Astrocyte (in vitro differentiated cells and primary cell): ENCODE measurements around the gene DHPS.

Experiments used
- EZH2 ChIP-seq: IDR thresholded peaks from 2 replicates; pipeline ENCODE4 v1.6.1; 2012; ENCODE audit warnings: mild to moderate bottlenecking, low read length, inconsistent platforms; ENCODE audit not compliant: insufficient read depth
- TF ChIP-seq, protein P1 (sequence below): IDR thresholded peaks from 2 replicates; pipeline ENCODE4 v1.5.1; 2011; ENCODE audit warnings: low read depth, mild to moderate bottlenecking, inconsistent platforms, low read length, moderate library complexity; ENCODE audit not compliant: insufficient read depth

- TF ChIP-seq, protein P1, sequence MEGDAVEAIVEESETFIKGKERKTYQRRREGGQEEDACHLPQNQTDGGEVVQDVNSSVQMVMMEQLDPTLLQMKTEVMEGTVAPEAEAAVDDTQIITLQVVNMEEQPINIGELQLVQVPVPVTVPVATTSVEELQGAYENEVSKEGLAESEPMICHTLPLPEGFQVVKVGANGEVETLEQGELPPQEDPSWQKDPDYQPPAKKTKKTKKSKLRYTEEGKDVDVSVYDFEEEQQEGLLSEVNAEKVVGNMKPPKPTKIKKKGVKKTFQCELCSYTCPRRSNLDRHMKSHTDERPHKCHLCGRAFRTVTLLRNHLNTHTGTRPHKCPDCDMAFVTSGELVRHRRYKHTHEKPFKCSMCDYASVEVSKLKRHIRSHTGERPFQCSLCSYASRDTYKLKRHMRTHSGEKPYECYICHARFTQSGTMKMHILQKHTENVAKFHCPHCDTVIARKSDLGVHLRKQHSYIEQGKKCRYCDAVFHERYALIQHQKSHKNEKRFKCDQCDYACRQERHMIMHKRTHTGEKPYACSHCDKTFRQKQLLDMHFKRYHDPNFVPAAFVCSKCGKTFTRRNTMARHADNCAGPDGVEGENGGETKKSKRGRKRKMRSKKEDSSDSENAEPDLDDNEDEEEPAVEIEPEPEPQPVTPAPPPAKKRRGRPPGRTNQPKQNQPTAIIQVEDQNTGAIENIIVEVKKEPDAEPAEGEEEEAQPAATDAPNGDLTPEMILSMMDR = no peak
- TF ChIP-seq EZH2 = no peak
Observed at GRCh38 chr19:12641456-12641855, 40.2 kb downstream of the DHPS start.
